ENCODE data around the gene RBM20. TPM values are rescaled to one million over a fixed set of nuclear protein-coding genes. Genes with fewer than 3 reads are reported as not detected.
A peak's percentile ranks its signal among the peaks of the same experiment; 100 is the strongest.
"Not testable (repeated sequence)": the region's sequence is repeated elsewhere in the genome, so short reads cannot be mapped to it uniquely, and the experiment has no call there.

Gene RBM20
- total RNA-seq, 1 experiment from 2014 or later = 0.40 TPM

GRCh38 chr10:110865809-110866482, 221.8 kb downstream of the RBM20 start:
- no peak for DNase-seq (ENCODE audit: low read depth)

- DNase-seq (ENCODE audit: low read depth) = not testable (repeated sequence)
Observed at GRCh38 chr10:110867011-110867806, 223.1 kb downstream of the RBM20 start.

- DNase-seq (ENCODE audit: low read depth) = no peak
Observed at GRCh38 chr10:110867807-110868465, 223.8 kb downstream of the RBM20 start.

- DNase-seq (ENCODE audit: low read depth) = no peak
Observed at GRCh38 chr10:110868981-110869380, 224.8 kb downstream of the RBM20 start.

GRCh38 chr10:110870823-110871297, 226.7 kb downstream of the RBM20 start:
- no peak for DNase-seq (ENCODE audit: low read depth)

GRCh38 chr10:110871298-110872084, 227.4 kb downstream of the RBM20 start, which contains the start of gene PDCD4:
Gene PDCD4 (plus strand): TSS chr10:110871928. CDS start chr10:110876028, 4,100 bp downstream.
- peak; percentile 99 for DNase-seq (ENCODE audit: low read depth)

- peak; percentile 85 for DNase-seq (ENCODE audit: low read depth)
Observed at GRCh38 chr10:110872145-110872983, 228.2 kb downstream of the RBM20 start.

- DNase-seq (ENCODE audit: low read depth) = no peak
Observed at GRCh38 chr10:110872984-110873923, 229.1 kb downstream of the RBM20 start.

- no peak for DNase-seq (ENCODE audit: low read depth)
Observed at GRCh38 chr10:110873951-110874350, 229.8 kb downstream of the RBM20 start.

GRCh38 chr10:110876000-110876399, 231.9 kb downstream of the RBM20 start:
- DNase-seq (ENCODE audit: low read depth) = no peak

- DNase-seq (ENCODE audit: low read depth) = no peak
Observed at GRCh38 chr10:110876788-110877187, 232.7 kb downstream of the RBM20 start.

GRCh38 chr10:110880012-110880411, 235.9 kb downstream of the RBM20 start:
- no peak for DNase-seq (ENCODE audit: low read depth)

- DNase-seq (ENCODE audit: low read depth) = no peak
Observed at GRCh38 chr10:110881247-110881646, 237.1 kb downstream of the RBM20 start.

GRCh38 chr10:110881905-110882304, 237.8 kb downstream of the RBM20 start:
- DNase-seq (ENCODE audit: low read depth) = no peak

- DNase-seq (ENCODE audit: low read depth) = peak; percentile 61
Observed at GRCh38 chr10:110883924-110884323, 239.8 kb downstream of the RBM20 start.

GRCh38 chr10:110885932-110886674, 242.0 kb downstream of the RBM20 start:
- DNase-seq (ENCODE audit: low read depth) = no peak

- no peak for DNase-seq (ENCODE audit: low read depth)
Observed at GRCh38 chr10:110887560-110887959, 243.4 kb downstream of the RBM20 start.

All from HT1080 (cell line).